HAP-1 (cell line): Measurements from ENCODE around the gene ZXDB.
"Not testable (repeated sequence)": the region's sequence is repeated elsewhere in the genome, so short reads cannot be mapped to it uniquely, and the experiment has no call there.

Experiments used
- DNase-seq, 2 experiments: peaks; one replicate each; pipeline ENCODE4 v3.0.0-alpha.2; 2016 to 2020; ENCODE audit warnings: low spot score in 2 of 2
- H3K27me3 ChIP-seq: fragments of 250-450 bp; sonication (Bioruptor Pico); 2 replicates; pipeline ENCODE4 v1.5.1; 2020; ENCODE audit warnings: low read depth, mild to moderate bottlenecking, moderate library complexity
- H3K36me3 ChIP-seq: fragments of 250-450 bp; sonication (Bioruptor Pico); replicated peaks from 2 replicates; pipeline ENCODE4 v1.5.1; 2020; ENCODE audit warnings: mild to moderate bottlenecking
- H3K4me1 ChIP-seq: fragments of 250-450 bp; sonication (Bioruptor Pico); 2 replicates; pipeline ENCODE4 v1.5.1; 2020; ENCODE audit warnings: mild to moderate bottlenecking
- H3K4me3 ChIP-seq: fragments of 250-450 bp; sonication (Bioruptor Pico); 2 replicates; pipeline ENCODE4 v1.5.1; 2020; ENCODE audit warnings: mild to moderate bottlenecking, moderate library complexity
- H3K9me3 ChIP-seq: fragments of 250-450 bp; sonication (Bioruptor Pico); 2 replicates; pipeline ENCODE4 v1.5.1; 2020; ENCODE audit warnings: mild to moderate bottlenecking, moderate library complexity
- in situ Hi-C: fragments of 300-500 bp; cut with MboI; formaldehyde crosslinking; loops from 3 replicates; pipeline ENCODE4 v1.14.3; 2020; ENCODE audit warnings: low sequenced_read_pairs, inconsistent platforms, mixed read lengths

The ZXDB gene

GRCh38 chrX:57591284-57592159, at the start of gene ZXDB:
Gene ZXDB (plus strand): TSS chrX:57592011. CDS start chrX:57592049, 38 bp downstream.
- in situ Hi-C loops: loop anchor here (25.0 kb wide), 2 partner anchors 196 to 321 kb away; partner anchors contain the start of gene ZXDA
- H3K36me3 ChIP-seq, H3K9me3 ChIP-seq, H3K27me3 ChIP-seq: not testable (repeated sequence)
- peaks cover 16% of the 10 kb centered on the region for H3K4me1 ChIP-seq
- DNase-seq: peak; percentile 17 to 29
- peak within 1 kb of the TSS; percentile 54 for H3K4me3 ChIP-seq

DNA sequence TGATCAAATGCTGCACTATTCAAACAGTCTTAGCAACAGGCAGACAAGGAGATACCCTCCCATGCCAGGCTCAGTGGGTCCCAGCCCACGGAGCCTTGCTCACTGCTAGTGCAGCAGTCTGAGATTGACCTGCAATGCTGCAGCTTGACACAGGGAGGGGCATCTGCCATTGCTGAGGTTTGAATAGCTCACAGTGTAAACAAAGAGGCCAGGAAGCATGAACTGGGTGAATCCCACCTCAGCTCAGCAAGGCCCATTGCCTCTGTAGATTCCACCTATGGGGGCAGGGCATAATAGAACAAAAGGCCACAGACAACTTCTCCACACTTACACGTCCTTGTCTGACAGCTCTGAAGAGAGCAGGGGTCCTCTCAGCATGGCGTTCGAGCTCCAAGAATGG, 26.6 kb upstream of the ZXDB start:
- in situ Hi-C loops: no loop called here

DNA sequence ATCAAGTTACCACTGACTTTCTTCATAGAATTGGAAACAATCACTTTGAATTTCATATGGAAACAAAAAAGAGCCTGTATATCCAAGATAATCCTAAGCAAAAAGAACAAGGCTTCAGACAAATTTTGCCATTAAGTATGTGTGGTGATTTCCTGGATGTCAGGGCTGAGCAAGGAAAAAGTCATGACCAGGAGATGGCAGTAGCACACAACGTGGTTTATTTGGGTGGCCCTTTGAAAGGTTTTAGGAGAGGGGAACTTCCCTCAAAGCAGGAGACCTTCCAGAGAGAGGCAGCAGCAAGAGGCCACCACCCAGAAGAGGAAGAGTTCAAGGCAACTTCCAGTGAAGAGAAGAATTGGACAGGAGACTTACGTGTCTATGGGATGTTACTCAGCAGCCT, 18.1 kb upstream of the ZXDB start:
- no peaks in the 10 kb centered on the region for H3K27me3 ChIP-seq
- H3K4me3 ChIP-seq: no peak overlapping the region
- H3K36me3 ChIP-seq: no peaks in the 10 kb centered on the region
- H3K9me3 ChIP-seq: no peaks in the 10 kb centered on the region
- H3K4me1 ChIP-seq: no peaks in the 10 kb centered on the region
- in situ Hi-C loops: no loop called here
- peak; percentile 25 to 61 for DNase-seq

More for the DNA sequence above, 26.6 kb upstream of the ZXDB start:
- no peak overlapping the region for H3K4me3 ChIP-seq
- H3K36me3 ChIP-seq: no peaks in the 10 kb centered on the region
- H3K9me3 ChIP-seq: no peaks in the 10 kb centered on the region
- no peaks in the 10 kb centered on the region for H3K4me1 ChIP-seq
- no peak for DNase-seq
- no peaks in the 10 kb centered on the region for H3K27me3 ChIP-seq

DNA sequence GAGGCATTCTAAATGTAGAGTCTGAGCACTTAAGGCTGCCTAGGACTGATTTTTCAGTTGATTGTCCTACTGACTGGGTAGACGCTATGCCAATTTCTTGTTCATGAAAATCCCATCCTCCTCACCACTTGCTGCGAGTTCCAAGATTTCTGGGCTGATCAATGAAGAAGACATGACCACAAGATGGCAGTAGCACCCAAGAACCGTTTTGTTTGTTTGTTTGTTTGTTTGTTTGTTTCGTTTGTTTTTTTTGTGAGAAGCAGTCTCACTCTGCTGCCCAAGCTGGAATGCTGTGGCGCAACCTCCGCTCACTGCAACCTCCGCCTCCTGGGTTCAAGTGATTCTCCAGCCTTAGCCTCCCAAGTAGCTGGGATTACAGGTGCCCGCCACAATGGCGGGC, 8.9 kb upstream of the ZXDB start:
- in situ Hi-C loops: loop anchor here (25.0 kb wide), 2 partner anchors 204 to 329 kb away; partner anchors contain the start of gene ZXDA
- not testable (repeated sequence) for H3K4me3 ChIP-seq, H3K36me3 ChIP-seq, DNase-seq, H3K9me3 ChIP-seq, H3K4me1 ChIP-seq, H3K27me3 ChIP-seq

DNA sequence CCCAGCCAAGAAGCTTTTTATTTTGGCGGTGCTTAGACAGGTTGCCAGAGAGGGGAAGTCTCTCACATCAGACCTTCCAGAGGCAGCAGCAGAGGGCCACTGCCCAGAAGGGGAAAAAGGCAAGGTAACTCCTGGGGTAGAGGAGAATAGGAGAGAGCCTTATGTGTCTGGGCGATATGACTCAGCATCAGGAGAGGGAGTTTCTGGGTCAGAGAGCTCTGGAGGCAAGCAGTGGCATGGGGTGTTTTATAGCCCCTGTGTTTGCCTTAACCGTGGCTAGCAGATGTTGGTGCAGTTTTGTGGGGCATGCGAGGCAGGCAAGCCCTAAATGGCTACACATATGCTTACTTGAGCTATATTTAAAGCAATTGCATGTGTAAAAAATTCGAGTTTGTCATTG, 8.3 kb upstream of the ZXDB start:
- H3K9me3 ChIP-seq: no peaks in the 10 kb centered on the region
- in situ Hi-C loops: loop anchor here (25.0 kb wide), 2 partner anchors 204 to 329 kb away; partner anchors contain the start of gene ZXDA
- H3K4me3 ChIP-seq: no peak overlapping the region
- H3K4me1 ChIP-seq: no peaks in the 10 kb centered on the region
- no peaks in the 10 kb centered on the region for H3K36me3 ChIP-seq
- no peak for DNase-seq
- H3K27me3 ChIP-seq: no peaks in the 10 kb centered on the region

- peaks cover 5% of the 10 kb centered on the region; the same call in 1 of the 2 replicates for H3K4me1 ChIP-seq
- no peaks in the 10 kb centered on the region for H3K36me3 ChIP-seq
- H3K27me3 ChIP-seq: no peaks in the 10 kb centered on the region
- H3K9me3 ChIP-seq: no peaks in the 10 kb centered on the region
- DNase-seq: no peak
- H3K4me3 ChIP-seq: no peak overlapping the region
- in situ Hi-C loops: loop anchor here (25.0 kb wide), 2 partner anchors 201 to 326 kb away; partner anchors contain the start of gene ZXDA
Observed at GRCh38 chrX:57586360-57586759, 5.5 kb upstream of the ZXDB start.

- Histone ChIP-seq H3K9me3 (no peaks in the 10 kb centered on the region), H3K36me3 (no peaks in the 10 kb centered on the region), H3K4me1 (peaks cover 8% of the 10 kb centered on the region; the same call in 1 of the 2 replicates), H3K4me3 (no peak overlapping the region), H3K27me3 (no peaks in the 10 kb centered on the region)
- in situ Hi-C loops: loop anchor here (25.0 kb wide), 2 partner anchors 200 to 325 kb away; partner anchors contain the start of gene ZXDA
- no peak for DNase-seq
Observed at GRCh38 chrX:57587062-57587461, 4.7 kb upstream of the ZXDB start.

- H3K4me3 ChIP-seq: no peak overlapping the region
- no peaks in the 10 kb centered on the region for H3K27me3 ChIP-seq
- no peak for DNase-seq
- H3K4me1 ChIP-seq: peaks cover 8% of the 10 kb centered on the region; the same call in 1 of the 2 replicates
- no peaks in the 10 kb centered on the region for H3K36me3 ChIP-seq
- in situ Hi-C loops: loop anchor here (25.0 kb wide), 2 partner anchors 200 to 325 kb away; partner anchors contain the start of gene ZXDA
- H3K9me3 ChIP-seq: no peaks in the 10 kb centered on the region
Observed at GRCh38 chrX:57587607-57588006, 4.2 kb upstream of the ZXDB start.

DNA sequence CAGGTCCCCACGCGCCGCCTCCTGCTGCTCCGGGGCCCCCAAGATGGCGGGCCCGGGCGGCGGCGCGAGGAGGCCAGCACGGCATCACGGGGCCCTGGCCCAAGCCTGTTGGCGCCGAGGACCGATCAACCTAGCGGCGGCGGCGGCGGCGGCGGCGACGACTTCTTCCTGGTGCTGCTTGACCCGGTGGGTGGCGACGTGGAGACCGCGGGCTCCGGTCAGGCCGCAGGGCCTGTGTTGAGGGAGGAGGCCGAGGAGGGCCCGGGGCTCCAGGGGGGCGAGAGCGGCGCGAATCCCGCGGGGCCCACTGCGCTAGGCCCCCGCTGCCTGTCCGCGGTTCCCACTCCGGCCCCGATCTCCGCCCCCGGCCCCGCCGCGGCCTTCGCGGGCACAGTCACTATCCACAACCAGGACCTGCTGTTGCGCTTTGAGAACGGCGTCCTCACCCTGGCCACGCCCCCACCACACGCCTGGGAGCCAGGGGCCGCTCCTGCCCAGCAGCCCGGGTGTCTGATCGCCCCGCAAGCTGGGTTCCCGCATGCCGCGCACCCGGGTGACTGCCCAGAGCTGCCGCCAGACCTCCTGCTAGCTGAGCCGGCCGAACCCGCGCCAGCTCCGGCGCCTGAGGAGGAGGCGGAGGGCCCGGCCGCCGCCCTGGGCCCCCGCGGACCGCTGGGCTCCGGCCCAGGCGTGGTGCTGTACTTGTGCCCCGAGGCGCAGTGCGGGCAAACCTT, 516 bp downstream of the ZXDB start:
- H3K9me3 ChIP-seq, H3K27me3 ChIP-seq, H3K36me3 ChIP-seq: not testable (repeated sequence)
- in situ Hi-C loops: loop anchor here (25.0 kb wide), 2 partner anchors 195 to 320 kb away; partner anchors contain the start of gene ZXDA
- peak in 1 of 2 experiments; percentile 54 for DNase-seq
- H3K4me1 ChIP-seq: peaks cover 23% of the 10 kb centered on the region
- peak overlapping the region; percentile 54 for H3K4me3 ChIP-seq

GRCh38 chrX:57592894-57593215, 1.0 kb downstream of the ZXDB start:
- H3K27me3 ChIP-seq, H3K9me3 ChIP-seq, H3K36me3 ChIP-seq: not testable (repeated sequence)
- peaks cover 26% of the 10 kb centered on the region for H3K4me1 ChIP-seq
- in situ Hi-C loops: loop anchor here (25.0 kb wide), 2 partner anchors 194 to 319 kb away; partner anchors contain the start of gene ZXDA
- peak; percentile 61 to 80 for DNase-seq
- H3K4me3 ChIP-seq: peak overlapping the region; percentile 54

DNA sequence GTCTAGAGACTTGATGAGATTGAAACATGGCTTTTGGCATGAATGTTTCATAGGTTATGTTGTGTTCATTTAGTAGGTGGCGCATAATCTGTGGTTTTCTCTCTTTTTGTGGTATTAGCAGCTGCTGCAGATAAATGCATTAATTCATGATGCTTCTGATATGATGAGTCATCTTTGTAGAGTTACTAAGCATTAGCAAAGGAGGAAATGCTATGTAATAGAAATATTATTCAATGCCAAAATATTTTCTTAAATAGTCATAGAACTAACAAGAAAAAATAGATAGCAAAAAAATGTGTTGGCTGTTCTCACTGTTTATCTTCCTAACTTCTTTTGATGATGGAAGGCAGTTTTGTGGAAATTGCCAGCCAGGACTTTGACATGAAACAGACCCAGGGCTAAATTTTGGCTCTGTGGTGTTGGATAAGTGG, 3.6 kb downstream of the ZXDB start:
- peaks cover 26% of the 10 kb centered on the region for H3K4me1 ChIP-seq
- no peaks in the 10 kb centered on the region for H3K9me3 ChIP-seq
- H3K4me3 ChIP-seq: peak overlapping the region; percentile 20
- no peaks in the 10 kb centered on the region; the same call in 1 of the 2 replicates for H3K36me3 ChIP-seq
- DNase-seq: no peak
- in situ Hi-C loops: loop anchor here (25.0 kb wide), 2 partner anchors 192 to 317 kb away; partner anchors contain the start of gene ZXDA
- H3K27me3 ChIP-seq: no peaks in the 10 kb centered on the region

DNA sequence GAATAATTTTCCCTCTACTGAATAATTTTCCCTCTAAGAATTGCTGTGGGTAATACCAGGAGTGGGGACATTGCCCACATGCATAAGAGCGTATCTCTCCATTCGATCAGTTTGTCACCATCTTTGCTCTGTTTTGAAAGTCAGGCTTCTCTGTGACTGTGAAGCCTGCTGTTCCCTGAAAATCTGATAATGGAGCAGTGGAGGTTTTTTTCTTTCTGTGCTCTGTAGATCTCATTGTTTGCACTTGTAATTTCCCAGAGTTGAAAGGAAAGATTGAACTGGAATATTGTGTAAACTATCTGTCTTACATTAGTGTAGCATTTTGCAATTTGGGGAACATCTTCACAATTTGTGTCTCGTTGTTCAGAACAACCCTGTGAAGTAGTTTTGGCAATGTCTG, 4.3 kb downstream of the ZXDB start:
- H3K4me3 ChIP-seq: peak overlapping the region; percentile 20
- H3K4me1 ChIP-seq: peaks cover 24% of the 10 kb centered on the region
- no peaks in the 10 kb centered on the region; the same call in 1 of the 2 replicates for H3K36me3 ChIP-seq
- no peaks in the 10 kb centered on the region for H3K9me3 ChIP-seq
- no peaks in the 10 kb centered on the region for H3K27me3 ChIP-seq
- DNase-seq: peak in 1 of 2 experiments; percentile 43
- in situ Hi-C loops: loop anchor here (25.0 kb wide), 2 partner anchors 191 to 316 kb away; partner anchors contain the start of gene ZXDA

GRCh38 chrX:57596516-57596915, 4.7 kb downstream of the ZXDB start:
- Histone ChIP-seq H3K27me3 (no peaks in the 10 kb centered on the region), H3K9me3 (no peaks in the 10 kb centered on the region), H3K4me1 (peaks cover 20% of the 10 kb centered on the region), H3K36me3 (no peaks in the 10 kb centered on the region; the same call in 1 of the 2 replicates), H3K4me3 (peak overlapping the region; percentile 20)
- in situ Hi-C loops: loop anchor here (25.0 kb wide), 2 partner anchors 191 to 316 kb away; partner anchors contain the start of gene ZXDA
- peak; percentile 42 to 89 for DNase-seq
